Measurements from ENCODE around the gene PFDN2.

PFDN2 gene, protein sequence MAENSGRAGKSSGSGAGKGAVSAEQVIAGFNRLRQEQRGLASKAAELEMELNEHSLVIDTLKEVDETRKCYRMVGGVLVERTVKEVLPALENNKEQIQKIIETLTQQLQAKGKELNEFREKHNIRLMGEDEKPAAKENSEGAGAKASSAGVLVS

DNA sequence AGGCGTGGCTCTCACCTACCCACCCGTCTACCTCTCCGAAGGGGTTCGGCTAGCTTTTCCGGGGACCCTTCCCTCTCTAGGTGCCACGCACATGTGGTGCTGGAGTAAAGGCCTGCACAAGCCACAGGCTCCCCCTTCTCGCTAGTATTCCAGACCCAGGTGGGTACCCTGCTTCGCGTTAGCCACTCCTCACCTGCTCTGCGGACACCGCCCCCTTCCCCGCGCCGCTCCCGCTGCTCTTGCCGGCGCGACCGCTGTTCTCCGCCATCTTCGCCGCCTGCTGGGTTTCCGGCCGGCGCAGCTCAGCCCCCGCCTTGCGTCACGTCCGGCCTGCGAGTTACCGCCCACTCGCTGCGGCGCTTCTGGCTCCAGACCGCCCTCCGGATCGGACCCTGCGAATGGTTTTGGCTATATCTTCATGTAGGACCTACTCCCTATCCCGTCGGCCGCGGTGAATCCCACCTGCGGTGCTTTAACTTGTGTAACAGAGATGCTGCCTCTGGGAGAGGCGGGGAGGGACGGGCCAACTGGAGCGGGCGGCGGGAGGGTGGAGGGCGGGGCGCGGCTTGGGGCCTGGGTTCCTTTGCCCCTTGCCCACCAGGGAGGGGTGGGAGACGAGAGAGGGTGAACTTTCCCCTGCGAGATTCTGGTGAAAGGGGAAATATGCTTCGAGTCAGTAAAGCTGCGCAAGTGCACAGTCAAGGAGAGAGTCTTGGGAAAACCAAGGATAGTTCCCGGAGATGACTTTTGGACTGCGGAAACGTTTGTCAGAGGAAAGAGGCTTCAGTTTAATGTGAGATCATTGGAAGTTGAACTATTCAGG, at the start of gene PFDN2, which contains the start of gene NIT1:
PFDN2 (minus strand) TSS at position 279 of the 823 bp plus-strand sequence; CDS start at position 268, 11 bp downstream.
NIT1 (plus strand) TSS at position 347 of the 823 bp plus-strand sequence; CDS start at position 419, 72 bp downstream.
- DNase-seq: peak; percentile 76

DNA sequence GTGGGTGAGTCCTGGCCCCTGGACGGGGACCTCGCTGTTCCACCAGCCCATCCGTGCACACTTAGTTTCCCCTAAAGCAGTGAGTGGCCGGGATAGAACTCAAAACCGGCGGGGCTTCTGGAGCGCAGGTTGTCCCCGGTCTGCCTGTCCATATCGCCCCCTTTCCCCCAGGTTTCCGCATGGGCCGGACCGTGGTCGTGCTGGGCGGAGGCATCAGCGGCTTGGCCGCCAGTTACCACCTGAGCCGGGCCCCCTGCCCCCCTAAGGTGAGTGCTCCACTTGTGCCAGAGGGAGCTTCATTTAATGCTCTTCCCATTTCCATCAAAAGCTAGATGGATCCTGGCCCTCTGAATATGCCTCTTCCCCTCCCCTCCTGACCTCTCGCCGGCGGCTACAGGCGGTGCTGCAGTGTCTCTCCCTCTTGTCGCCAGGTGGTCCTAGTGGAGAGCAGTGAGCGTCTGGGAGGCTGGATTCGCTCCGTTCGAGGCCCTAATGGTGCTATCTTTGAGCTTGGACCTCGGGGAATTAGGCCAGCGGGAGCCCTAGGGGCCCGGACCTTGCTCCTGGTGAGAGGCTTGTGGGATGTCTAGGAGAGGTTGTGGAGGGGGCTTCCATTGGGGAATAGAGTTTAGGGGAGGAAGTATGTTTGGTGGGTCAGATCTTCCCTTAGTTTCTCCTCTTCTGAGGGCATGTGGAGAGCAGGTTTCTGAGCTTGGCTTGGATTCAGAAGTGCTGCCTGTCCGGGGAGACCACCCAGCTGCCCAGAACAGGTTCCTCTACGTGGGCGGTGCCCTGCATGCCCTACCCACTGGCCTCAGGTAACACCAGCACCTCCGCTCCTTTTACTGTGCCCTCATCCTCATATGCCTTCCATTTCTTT, 49.1 kb upstream of the PFDN2 start:
- no peak for DNase-seq

DNA sequence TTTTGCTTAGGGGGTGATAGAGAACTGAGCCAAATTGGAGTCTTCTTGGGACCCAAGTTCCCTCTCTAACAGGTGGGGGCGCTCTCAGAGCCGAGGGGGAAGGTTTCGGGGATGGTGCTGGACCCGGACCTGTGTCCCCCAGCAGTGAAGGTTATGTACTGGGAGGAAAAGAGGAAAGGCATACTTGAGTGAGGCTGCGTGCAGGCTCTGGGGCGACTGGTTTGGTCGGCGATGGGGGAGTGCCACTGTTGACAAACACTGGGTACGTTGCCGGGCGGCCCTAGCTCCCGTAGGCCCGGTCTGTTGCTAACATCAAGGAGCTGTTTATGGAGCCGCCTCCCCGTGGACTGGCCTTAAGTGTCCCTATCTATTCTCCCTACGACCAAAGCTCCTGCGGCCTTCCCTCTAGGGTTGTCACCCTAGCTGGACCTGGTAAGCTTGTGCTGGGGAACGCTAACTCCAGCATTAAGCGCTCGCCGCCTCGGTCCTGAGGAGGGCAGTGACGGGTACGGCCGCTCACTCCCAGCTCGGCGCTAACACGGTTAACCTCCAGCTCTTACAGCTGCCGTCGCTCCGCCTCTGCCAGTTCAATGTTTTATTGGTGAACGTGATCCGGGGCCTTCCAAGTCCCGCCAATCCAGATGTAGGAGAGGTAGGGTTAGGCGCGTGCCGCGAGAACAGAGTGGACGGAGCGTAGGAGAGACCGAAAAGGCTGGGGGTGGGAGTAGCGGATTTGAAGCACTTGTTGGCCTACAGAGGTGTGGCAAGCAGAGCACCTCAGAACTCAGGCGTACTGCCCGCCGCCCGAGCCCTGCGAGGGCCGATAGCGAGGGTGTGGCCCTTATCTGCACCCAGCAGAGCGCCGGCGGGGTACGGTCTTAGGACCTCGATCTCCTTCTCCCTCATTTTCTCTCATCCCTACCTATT, 48.2 kb upstream of the PFDN2 start, which contains the start of gene PPOX:
PPOX (plus strand) TSS at position 685 of the 927 bp plus-strand sequence. CDS start 422 bp downstream, outside the sequence.
- peak; percentile 88 for DNase-seq

DNA sequence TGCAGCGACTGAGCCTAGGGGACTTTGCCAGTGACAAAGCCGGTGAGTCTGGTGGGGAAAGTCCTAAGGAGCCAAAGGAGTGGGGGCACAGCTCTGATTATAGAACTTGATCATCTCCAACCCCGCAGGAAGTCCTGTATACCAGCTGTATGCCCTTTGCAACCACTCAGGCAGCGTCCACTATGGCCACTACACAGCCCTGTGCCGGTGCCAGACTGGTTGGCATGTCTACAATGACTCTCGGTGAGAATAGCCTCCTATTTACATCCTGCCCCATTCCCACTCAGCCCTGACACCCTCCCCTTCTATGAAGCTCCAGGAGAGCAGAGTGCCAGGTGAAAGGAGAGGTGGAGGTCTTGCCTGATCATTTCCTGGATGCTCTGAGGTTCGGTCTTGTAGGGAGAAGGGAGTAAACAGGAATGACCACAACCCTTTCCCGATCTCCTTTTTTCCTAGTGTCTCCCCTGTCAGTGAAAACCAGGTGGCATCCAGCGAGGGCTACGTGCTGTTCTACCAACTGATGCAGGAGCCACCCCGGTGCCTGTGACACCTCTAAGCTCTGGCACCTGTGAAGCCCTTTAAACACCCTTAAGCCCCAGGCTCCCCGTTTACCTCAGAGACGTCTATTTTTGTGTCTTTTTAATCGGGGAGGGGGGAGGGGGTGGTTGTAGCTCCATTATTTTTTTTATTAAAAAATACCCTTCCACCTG, 47.2 kb upstream of the PFDN2 start:
- DNase-seq: no peak

GRCh38 chr1:161163793-161164192, 46.0 kb upstream of the PFDN2 start:
- no peak for DNase-seq

DNA sequence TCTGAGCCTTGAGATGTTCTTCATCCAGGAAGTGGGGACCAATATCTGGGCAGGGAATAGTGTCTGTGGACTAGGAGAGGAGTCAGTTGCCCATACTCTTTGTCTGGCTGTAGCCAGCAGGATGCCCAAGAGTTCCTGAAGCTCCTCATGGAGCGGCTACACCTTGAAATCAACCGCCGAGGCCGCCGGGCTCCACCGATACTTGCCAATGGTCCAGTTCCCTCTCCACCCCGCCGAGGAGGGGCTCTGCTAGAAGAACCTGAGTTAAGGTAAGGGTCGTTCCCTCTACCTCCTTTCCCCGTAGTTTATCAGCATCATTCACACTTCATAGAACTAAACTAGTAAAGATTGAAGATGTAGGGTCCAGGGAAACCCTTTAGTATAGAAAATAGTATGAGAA, 45.0 kb upstream of the PFDN2 start:
- DNase-seq: no peak

DNA sequence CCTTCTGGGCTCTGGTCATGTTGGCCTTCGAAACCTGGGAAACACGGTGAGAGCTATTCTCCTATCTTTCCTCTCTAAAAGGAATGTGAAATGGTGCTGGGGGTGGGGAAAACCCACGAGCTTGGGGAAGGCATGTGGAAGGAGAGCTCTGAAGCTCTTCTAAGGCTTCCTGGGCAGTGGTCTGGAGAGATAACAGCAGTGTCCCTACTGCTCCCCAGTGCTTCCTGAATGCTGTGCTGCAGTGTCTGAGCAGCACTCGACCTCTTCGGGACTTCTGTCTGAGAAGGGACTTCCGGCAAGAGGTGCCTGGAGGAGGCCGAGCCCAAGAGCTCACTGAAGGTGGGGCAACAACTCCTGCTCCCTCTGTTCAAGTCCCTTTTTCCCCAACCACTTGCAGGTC, 44.2 kb upstream of the PFDN2 start:
- no peak for DNase-seq

DNA sequence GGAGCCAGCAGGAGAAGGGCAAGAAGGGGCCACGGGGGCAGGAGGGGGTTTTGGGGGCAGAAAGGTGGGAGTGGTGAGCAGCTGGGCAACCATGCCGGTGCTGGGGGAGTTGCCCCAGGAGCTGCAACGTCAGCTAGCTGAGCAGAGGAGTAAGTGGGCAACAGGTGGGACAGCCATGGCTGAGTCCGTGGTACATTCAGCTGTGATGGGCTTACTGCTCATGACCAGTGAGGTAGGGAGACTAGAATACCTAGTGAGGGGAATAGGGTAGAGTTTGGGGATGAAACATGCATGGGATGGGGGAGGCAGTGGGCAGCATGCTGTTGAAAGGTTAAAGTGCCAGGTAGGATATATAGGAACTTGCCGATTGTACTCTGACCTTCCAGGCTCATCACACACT, 43.8 kb upstream of the PFDN2 start:
- no peak for DNase-seq

- no peak for DNase-seq
Measured at GRCh38 chr1:161160671-161161145, 42.9 kb upstream of the PFDN2 start.

- DNase-seq: no peak
Measured at GRCh38 chr1:161159913-161160243, 42.0 kb upstream of the PFDN2 start.

GRCh38 chr1:161159087-161159912, 41.5 kb upstream of the PFDN2 start, which contains the start of gene USP21:
TSS of gene USP21 (plus strand) at chr1:161159500. CDS start at chr1:161160641, 1,141 bp downstream.
- DNase-seq: peak; percentile 89

- no peak for DNase-seq
Measured at GRCh38 chr1:161158316-161159010, 40.6 kb upstream of the PFDN2 start.

- DNase-seq: no peak
Measured at GRCh38 chr1:161157867-161158266, 40.0 kb upstream of the PFDN2 start.

GRCh38 chr1:161153682-161154337, 36.0 kb upstream of the PFDN2 start, which contains the start of gene UFC1:
TSS of gene UFC1 (plus strand) at chr1:161153978. CDS start at chr1:161153998, 20 bp downstream.
- peak; percentile 73 for DNase-seq

DNA sequence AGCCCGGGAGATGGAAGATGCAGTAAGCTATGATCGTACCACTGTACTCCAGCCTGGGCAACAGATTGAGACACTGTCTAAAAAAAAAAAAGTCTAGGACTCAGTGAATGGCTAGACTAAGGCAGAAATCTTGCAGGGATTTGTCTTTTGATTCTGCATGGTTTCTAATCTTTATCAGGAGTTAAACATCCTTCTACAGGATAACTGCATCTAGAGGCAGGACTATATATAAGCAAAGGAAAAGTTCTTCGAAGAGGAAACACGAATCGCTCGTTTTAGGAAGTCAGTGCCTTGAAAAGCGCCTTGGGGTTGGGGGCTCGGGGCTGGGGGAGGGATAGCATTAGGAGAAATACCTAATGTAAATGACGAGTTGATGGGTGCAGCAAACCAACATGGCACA, 35.3 kb upstream of the PFDN2 start:
- no peak for DNase-seq

- no peak for DNase-seq
Measured at GRCh38 chr1:161145832-161146231, 28.0 kb upstream of the PFDN2 start.

DNA sequence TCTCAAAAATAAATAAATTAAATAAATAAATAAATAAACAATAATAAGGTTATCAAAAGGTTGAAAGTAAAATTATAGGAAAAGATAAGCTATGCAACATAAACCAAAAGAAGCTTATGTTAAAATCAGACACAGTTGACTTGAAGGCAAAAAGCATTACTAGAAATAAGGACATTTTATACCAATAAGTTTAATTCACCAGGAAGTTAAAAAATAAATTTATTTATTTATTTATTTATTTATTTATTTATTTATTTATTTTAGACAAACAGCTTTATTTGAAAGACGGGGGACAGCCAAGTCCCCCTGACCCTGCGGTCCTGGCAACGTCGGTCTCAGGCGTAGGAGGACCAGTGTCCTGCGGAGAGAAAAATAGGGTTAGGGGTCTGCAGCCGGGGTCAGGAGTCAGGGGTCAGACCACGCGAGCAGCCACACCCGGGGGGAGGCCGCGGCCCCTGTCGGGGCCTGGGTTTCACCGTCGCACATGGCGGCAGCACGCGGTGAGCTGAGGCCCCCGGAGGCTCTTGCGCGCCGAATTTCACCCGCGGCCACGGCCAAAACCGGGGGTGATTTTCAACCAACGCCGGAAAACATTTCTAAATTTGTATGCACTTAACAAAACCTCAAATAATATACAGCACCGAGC, 23.0 kb upstream of the PFDN2 start:
- DNase-seq: no peak

DNA sequence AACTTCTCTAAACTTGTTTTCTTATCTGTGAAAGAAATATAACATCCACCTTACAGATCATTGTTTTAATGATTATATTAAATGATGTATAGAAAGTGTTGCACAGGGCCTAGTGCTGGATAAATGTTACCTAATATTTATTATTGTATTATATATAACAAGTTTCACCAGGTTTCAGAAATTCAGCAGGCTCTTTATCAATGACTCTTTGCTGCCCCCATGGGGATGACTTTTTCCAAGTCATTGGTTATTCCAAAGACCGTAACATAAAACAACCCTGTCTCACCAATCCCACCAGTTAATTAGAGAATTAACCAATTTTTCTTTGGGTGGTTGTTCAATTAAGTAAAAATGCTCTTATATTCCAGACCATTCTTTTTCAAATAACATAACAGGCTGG, 21.9 kb upstream of the PFDN2 start:
- no peak for DNase-seq
